Measurements from ENCODE around the gene COL6A5.
"Not testable (repeated sequence)": the region's sequence is repeated elsewhere in the genome, so short reads cannot be mapped to it uniquely, and the experiment has no call there.

The COL6A5 gene

DNA sequence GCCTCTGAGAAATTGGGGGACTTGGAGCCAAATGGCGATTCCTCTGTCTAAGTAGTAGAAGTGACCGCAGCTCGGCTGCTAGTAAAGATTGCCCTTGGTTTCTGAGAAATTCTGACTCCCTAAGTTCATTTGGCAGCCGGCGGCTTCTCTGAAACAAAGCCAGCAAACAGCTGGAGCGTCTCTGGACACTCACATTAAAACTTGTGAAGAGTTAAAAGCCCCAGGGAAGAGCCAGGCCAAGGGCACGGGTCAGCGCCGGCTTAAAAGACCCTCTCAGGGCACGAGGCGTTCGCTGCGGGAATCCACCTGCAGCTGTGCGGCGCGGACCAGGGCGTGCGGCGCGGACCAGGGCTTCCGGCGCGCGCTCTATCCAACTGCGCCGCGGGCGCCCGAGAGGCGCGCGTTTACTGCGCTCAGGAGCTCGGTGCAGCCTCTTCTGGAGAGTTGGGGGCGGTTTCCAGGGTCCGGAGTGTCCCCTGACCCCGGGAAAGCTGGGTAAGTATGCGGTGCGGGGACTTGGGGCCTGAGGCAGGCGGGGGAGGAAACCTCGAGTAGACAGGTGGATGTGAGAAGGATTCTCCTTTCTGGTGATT is at the start of gene COL6A5:
Gene COL6A5, plus strand, starts transcription at position 186 of the 593 bp plus-strand sequence. CDS start 27,967 bp downstream, outside the sequence.
- peak; percentile 55 for DNase-seq

- DNase-seq = no peak
Measured at GRCh38 chr3:130299531-130299930, 45.9 kb upstream of the COL6A5 start.

GRCh38 chr3:130300888-130301287 is 44.6 kb upstream of the COL6A5 start:
- no peak for DNase-seq

DNA sequence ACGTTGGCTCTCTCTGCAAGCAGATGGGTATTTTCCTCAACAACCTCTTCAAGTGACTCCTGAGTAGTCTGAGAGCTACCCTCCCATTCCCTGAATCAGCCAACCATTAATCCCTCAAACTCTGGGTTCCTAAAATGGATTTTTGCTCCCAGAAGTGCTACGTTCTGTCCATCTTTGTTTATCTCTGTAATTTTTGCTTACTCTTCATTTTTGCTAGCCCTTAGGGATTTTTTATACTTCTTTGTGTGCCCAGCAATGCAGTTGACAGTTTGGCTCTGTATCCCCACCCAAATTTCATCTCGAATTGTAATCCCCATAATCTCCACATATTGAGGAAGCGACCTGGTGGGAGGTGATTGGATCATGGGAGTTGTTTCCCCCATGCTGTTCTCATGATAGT is 35.4 kb upstream of the COL6A5 start:
- no peak for DNase-seq

DNA sequence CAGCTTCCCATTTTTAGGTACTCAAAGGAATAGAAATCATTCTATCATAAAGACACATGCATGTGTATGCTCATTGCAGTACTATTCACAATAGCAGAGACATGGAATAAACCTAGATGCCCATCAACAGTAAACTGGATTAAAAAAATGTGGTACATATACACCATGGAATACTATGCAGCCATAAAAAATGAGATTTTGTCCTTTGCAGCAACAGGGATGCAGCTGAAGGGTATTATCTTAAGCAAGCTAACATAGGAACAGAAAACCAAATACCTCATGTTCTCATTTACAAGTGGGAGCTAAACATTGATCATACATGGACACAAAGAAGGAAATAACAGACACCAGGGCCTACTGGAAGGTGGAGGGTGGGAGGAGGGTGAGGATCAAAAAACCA is 33.1 kb upstream of the COL6A5 start:
- no peak for DNase-seq

DNA sequence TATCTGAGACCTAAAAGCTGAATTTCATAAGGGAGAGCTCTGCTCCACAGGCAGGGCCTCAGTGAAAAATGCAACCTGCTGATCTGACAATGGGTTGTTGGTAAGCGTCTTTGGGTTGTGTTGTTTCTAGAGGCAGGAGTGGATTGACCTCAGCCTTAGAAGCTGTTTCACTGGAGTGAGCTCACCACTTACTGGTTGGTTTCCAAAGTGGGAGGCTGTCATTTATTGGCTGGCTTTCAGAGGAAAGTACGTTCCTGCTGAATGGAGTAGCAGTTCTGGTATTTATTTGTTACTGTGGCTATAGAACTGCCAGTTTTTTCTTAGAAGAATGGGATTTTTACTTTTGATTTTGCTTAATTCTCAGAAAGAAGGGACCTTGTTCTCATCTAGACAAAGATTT is 29.3 kb upstream of the COL6A5 start:
- no peak for DNase-seq

DNA sequence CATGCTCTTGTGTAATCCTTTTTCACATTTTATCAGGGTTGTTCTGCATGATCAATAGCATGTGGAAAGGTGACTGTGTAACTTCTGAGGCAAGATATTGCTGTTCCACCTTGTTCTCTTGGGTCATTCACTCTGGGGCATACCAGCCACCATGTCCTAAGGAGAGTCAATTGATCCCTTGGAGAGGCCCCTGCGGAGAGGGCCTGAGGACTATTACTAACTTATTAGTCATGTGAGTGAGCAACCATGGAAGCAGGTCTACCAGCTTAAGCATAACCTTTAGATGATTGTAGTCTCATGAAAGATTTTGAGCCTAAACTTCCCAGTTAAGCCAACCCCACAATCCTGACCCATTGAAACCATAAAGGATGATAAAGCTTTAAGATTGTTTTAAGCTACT is 22.0 kb upstream of the COL6A5 start:
- DNase-seq = no peak

GRCh38 chr3:130340766-130341165 is 4.7 kb upstream of the COL6A5 start:
- no peak for DNase-seq

GRCh38 chr3:130341388-130341787 is 4.1 kb upstream of the COL6A5 start:
- DNase-seq = no peak

DNA sequence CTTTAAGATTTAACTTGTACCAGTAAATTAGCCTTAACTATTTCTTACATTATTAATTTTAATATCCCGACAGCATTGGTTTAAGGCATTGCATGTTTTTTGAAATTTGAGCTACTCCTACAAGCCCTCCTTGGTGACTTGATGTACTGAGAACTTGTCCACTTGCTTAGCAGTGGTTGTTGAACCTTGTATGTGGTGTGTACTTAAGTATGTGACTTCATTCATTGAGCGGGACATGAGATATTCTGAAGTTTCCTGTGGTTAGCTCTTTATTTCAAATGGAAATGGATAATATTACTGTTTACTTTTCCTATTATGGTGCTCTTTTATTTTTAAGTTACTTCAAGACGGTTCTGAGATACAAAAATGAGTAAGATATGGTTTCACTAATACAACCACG is 3.6 kb upstream of the COL6A5 start:
- DNase-seq = no peak

GRCh38 chr3:130342821-130343661 is 2.4 kb upstream of the COL6A5 start:
- no peak for DNase-seq

- DNase-seq = not testable (repeated sequence)
Measured at GRCh38 chr3:130348258-130348657, 2.8 kb downstream of the COL6A5 start.

GRCh38 chr3:130354430-130354829 is 9.0 kb downstream of the COL6A5 start:
- no peak for DNase-seq

DNA sequence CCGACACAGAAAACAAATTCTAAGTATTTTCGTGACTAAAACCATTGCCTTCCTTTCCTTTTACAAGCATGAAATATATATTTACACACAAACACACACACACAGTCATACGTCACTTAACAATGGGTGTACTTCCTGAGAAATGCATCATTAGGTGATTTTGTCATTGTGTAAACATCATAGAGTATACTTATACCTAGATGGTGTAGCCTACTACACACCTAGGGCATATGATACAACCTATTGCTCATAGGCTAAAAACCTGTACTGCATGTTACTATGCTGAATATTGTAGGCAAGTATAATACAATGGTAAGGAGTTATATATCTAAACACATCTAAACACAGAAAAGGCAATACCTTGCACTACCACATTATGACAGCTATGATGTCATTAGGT is 28.6 kb downstream of the COL6A5 start:
- DNase-seq = no peak

DNA sequence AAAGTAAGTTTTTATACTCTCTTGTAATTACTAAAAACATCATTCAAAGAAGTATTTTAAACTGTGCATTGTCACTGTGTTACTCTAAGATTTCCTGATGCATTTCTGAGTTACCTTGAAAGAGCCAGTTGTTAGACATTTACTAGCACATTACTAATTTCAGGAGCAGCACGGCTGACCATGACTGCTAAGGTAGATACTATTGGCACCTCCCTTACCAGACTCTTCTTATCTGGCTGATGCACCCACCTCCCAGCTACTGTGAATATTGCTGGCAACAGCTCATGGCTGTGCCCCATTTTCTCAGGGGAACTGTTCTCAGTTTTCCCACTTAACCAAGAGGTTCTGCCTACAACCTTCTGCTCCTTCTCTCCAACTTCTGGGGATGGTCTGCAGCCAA is 29.4 kb downstream of the COL6A5 start:
- no peak for DNase-seq

- DNase-seq = no peak
Measured at GRCh38 chr3:130377960-130378676, 32.6 kb downstream of the COL6A5 start.

GRCh38 chr3:130378677-130379191 is 33.3 kb downstream of the COL6A5 start:
- DNase-seq = no peak

GRCh38 chr3:130379274-130379673 is 33.8 kb downstream of the COL6A5 start:
- DNase-seq = peak; percentile 56

DNA sequence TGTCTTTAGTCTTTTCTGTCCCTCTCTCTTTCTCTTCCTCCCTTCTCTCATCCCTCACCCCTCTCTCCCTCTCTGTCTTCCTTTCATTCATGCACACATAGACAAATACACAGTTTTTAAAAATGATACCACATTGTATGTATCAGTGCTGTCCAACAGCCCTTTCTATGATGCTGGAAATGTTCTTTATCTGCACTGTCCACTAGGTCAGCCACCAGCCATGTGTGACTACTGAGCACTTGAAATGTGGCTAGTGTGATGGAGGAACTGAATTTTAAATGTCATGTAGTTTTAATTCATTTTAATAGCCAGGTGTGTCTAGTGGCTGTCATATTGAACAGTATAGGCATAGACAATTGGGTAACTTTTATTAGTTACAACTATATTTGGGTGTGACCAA is 34.9 kb downstream of the COL6A5 start:
- DNase-seq = no peak

DNA sequence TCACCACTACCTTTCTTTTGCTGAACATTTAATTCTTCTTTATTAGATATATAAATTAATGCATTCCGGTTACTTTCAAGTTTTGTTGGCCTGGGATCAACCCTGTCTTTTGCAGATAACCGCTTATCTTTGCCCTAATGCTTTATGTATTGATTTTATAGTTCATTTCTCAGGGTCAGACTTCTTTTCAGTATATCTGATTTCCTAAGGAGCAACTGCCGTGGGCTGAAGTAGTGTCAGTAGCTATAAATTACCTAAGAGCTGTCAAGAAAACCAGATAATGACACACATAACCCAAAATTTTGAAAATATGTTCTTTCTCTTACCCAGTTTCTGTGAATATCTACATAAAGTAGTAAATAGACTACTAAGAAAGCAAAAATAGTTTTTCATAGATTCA is 38.0 kb downstream of the COL6A5 start:
- DNase-seq = no peak

DNA sequence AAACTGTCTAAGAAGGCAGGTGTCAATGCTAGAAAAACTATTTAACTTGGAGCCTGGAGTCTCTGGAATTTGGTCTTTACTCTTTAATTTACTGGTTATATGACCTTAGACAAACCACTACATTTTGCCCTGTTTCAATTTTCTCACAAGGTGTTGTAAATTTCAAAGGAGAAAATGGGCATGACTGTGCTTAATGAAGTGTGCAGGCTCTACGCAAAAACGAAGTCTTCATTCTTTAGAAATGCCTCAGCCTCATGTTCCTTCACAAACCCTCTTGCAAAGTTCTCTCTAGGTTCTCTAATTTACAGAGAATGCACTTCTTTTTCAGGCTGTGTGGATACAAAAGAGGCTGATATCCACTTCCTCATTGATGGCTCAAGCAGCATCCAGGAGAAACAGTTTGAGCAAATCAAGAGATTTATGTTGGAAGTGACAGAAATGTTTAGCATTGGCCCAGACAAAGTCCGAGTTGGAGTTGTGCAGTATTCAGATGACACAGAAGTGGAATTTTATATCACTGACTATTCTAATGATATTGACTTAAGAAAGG is 39.1 kb downstream of the COL6A5 start:
- DNase-seq = no peak

GRCh38 chr3:130386604-130387263 is 41.3 kb downstream of the COL6A5 start:
- peak; percentile 69 for DNase-seq

Measured in islet precursor cell (in vitro differentiated cells).